HL-60 (cell line): ENCODE data around the gene TNIK.

Experiments used
- CTCF ChIP-seq: IDR thresholded peaks from one replicate; pipeline ENCODE4 v1.5.1; 2011; ENCODE audit warnings: low read length, control low read depth, inconsistent platforms; ENCODE audit not compliant: insufficient read depth
- POLR2AphosphoS5 ChIP-seq: IDR thresholded peaks from 2 replicates; pipeline ENCODE4 v1.6.1; 2012; ENCODE audit warnings: low read depth
- REST ChIP-seq: IDR thresholded peaks from 2 replicates; pipeline ENCODE4 v1.6.1; 2012; ENCODE audit warnings: low read depth; ENCODE audit not compliant: insufficient replicate concordance

- TF ChIP-seq CTCF (no peak), POLR2AphosphoS5 (no peak), REST (no peak)
Measured at GRCh38 chr3:171061749-171062148, 398.5 kb downstream of the TNIK start.
